GM12891 (cell line): Measurements from ENCODE around the gene KCNQ1OT1.

Experiments
- POLR2A ChIP-seq: IDR thresholded peaks from 2 replicates; pipeline ENCODE4 v1.6.1; 2011; ENCODE audit warnings: low read depth, low read length, control low read depth
- POLR2AphosphoS5 ChIP-seq: IDR thresholded peaks from 2 replicates; pipeline ENCODE4 v1.6.1; 2011; ENCODE audit warnings: low read depth, low read length, control low read depth
- POU2F2 ChIP-seq: IDR thresholded peaks from 2 replicates; pipeline ENCODE4 v1.6.1; 2011; ENCODE audit warnings: low read depth, mild to moderate bottlenecking, control low read depth, low read length, moderate library complexity
- SPI1 ChIP-seq: IDR thresholded peaks from 2 replicates; pipeline ENCODE4 v1.6.1; 2011; ENCODE audit warnings: low read depth, low read length, control low read depth
- TAF1 ChIP-seq: IDR thresholded peaks from 2 replicates; pipeline ENCODE4 v1.6.1; 2011; ENCODE audit warnings: low read depth, low read length, control low read depth

- TF ChIP-seq POLR2A (no peak), POLR2AphosphoS5 (no peak), SPI1 (no peak), TAF1 (no peak), POU2F2 (no peak)
Measured at GRCh38 chr11:2700415-2701211, 819 bp upstream of the KCNQ1OT1 start.
